ENCODE data around the gene ITCH. TPM values are rescaled to one million over a fixed set of nuclear protein-coding genes. Genes with fewer than 3 reads are reported as not detected.

The ITCH gene
- total RNA-seq, 1 donor from 2014 or later = 30.9 TPM

DNA sequence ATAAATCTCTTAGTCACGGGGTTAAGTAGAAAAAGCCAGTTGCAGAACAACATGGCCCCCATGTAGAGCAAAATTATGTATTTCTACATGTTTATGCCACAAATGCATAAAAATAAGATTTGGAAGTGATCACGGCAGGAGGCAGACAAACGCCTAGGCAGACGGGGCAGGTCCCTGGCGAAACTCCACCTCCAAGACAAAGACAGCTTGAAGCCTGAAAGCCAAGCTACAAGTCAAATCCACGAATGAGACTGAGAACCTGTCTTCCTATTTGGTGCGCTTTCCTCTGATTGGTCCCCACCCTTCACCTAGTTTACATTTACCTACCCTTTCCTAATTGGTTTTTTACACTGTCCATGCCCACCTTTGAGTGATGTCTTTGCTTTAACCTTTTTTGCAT lies 31.2 kb upstream of the ITCH start:
- TF ChIP-seq POLR2AphosphoS5 (IDR thresholded peaks at IDR 0.05; ENCODE audit: insufficient read depth in 1 of 2, low read depth in 1 of 2) = no peak
- no peak for TF ChIP-seq CTCF (IDR thresholded peaks at IDR 0.05)
- no peak for TF ChIP-seq POLR2A (IDR thresholded peaks at IDR 0.05)
- Histone ChIP-seq H3K4me1 (peaks cover 7% of the 10 kb centered on the region), H3K27ac (no peak overlapping the region), H3K27me3 (no peaks in the 10 kb centered on the region), H3K4me3 (no peak overlapping the region), H3K9me3 (no peaks in the 10 kb centered on the region), H3K36me3 (no peaks in the 10 kb centered on the region)
- intact Hi-C loops (cut with DNase I) = no loop called here
- DNase-seq (ENCODE audit: extremely low spot score in 2 of 2) = no peak

DNA sequence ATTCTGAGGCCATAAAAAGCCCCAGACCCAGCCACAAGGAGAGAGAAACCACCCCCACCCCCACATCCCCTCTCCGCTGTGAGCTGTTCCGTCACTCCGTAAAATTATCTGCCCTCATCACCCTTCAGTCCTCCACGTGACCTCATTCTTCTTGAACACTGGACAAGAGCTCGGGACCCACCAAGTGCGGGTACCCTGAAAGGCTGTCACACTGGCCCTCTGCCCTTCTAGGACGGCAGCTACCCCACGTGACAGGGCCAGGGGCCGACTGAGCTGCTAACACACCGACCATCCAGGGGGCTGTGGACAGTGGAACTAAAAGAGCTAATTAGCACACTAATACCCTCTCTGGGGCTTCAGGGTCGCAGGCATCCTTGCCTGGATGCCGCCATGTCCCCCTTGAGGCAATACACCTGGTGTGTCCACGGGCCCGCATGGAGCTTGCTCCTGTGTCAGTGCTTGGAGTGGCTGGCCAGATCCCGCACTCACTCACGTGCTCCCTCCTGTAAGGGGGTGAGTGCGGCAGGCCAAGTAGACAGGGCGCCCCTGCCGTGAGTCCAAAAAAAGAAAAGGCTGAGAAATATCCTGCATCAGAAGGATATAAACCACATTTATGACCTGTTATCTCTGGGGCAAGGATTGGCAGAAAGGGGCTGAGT lies 30.7 kb upstream of the ITCH start:
- no peak for DNase-seq (ENCODE audit: extremely low spot score in 2 of 2)
- Histone ChIP-seq H3K4me1 (peaks cover 7% of the 10 kb centered on the region), H3K36me3 (no peaks in the 10 kb centered on the region), H3K9me3 (no peaks in the 10 kb centered on the region), H3K4me3 (no peak overlapping the region), H3K27me3 (no peaks in the 10 kb centered on the region), H3K27ac (no peak overlapping the region)
- TF ChIP-seq POLR2A (IDR thresholded peaks at IDR 0.05) (no peak), CTCF (IDR thresholded peaks at IDR 0.05) (no peak), POLR2AphosphoS5 (IDR thresholded peaks at IDR 0.05; ENCODE audit: insufficient read depth in 1 of 2, low read depth in 1 of 2) (no peak)
- intact Hi-C loops (cut with DNase I) = no loop called here

DNA sequence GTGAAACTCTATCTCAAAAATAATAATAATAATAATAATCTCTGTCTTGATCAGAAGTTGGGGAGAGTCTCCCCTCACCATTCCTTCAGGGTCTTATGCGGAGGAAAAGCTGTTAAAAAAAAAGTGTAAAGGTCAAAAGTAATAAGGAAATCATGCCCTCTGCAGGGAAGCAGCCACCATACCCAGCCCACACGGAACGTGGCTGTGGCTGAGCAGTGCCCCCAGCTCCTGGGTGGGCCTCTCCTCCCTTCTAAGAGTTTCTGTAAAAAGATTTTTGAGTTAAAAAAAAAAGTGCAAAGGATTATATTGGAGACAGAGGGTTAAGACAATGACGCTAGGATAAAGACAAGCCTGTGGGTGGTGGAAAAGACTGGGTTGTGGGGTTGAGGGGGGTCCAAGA lies 29.3 kb upstream of the ITCH start:
- Histone ChIP-seq H3K9me3 (no peaks in the 10 kb centered on the region), H3K4me1 (peaks cover 7% of the 10 kb centered on the region), H3K36me3 (no peaks in the 10 kb centered on the region), H3K27me3 (no peaks in the 10 kb centered on the region), H3K27ac (no peak overlapping the region), H3K4me3 (no peak overlapping the region)
- no peak for DNase-seq (ENCODE audit: extremely low spot score in 2 of 2)
- intact Hi-C loops (cut with DNase I) = no loop called here
- TF ChIP-seq CTCF (IDR thresholded peaks at IDR 0.05) = no peak

- Histone ChIP-seq H3K4me3 (no peak overlapping the region), H3K27me3 (no peaks in the 10 kb centered on the region), H3K36me3 (no peaks in the 10 kb centered on the region), H3K4me1 (peaks cover 7% of the 10 kb centered on the region), H3K9me3 (no peaks in the 10 kb centered on the region), H3K27ac (no peak overlapping the region)
- TF ChIP-seq POLR2AphosphoS5 (IDR thresholded peaks at IDR 0.05; ENCODE audit: insufficient read depth in 1 of 2, low read depth in 1 of 2) (no peak), CTCF (IDR thresholded peaks at IDR 0.05) (no peak), POLR2A (IDR thresholded peaks at IDR 0.05) (no peak)
- intact Hi-C loops (cut with DNase I) = no loop called here
- no peak for DNase-seq (ENCODE audit: extremely low spot score in 2 of 2)
These were observed 28.2 kb upstream of the ITCH start for GRCh38 chr20:34334654-34335407.

DNA sequence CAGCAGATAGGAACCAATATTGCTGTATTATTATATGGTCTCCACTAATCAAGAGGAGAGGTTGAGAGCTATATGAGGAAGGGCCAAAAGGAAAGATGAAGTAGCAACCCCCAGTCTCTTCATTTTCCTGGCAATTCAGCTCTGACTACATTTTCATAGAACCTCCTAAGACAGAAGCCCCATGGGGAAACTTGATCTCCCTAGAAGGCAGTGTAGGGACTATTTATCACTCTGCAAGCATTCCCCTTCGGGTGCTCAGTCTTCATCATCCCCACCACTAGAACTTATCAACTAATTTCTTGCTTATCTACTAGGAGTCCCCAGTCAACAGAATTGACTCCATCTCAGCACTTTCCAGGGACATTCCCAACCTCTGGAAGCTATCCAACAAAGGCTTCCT lies 25.5 kb upstream of the ITCH start:
- intact Hi-C loops (cut with DNase I) = no loop called here
- TF ChIP-seq POLR2A (IDR thresholded peaks at IDR 0.05) = no peak
- DNase-seq (ENCODE audit: extremely low spot score in 2 of 2) = no peak

More for the DNA sequence above, 25.5 kb upstream of the ITCH start:
- H3K27ac ChIP-seq = no peak overlapping the region
- H3K36me3 ChIP-seq = no peaks in the 10 kb centered on the region
- peaks cover 7% of the 10 kb centered on the region for H3K4me1 ChIP-seq
- no peaks in the 10 kb centered on the region for H3K27me3 ChIP-seq
- H3K4me3 ChIP-seq = no peak overlapping the region
- no peaks in the 10 kb centered on the region for H3K9me3 ChIP-seq
